ENCODE data around the gene CCDC182. TPM values are rescaled to one million over a fixed set of nuclear protein-coding genes. Genes with fewer than 3 reads are reported as not detected.

Gene CCDC182
- total and polyA plus RNA-seq, 9 of the 15 experiments (the other 6 are each of a cell fraction or from before 2014, with no cell fraction given), result not detected

GRCh38 chr17:57697891-57698711, 47.0 kb downstream of the CCDC182 start (continued):
- 0 out of 2 replicates have a peak, but pooled peaks have one; percentile 34 for TF ChIP-seq ZNF263 (CRISPR knock-in tag; IDR thresholded peaks at IDR 0.05; ENCODE audit: borderline replicate concordance)
- TF ChIP-seq L3MBTL2 (IDR thresholded peaks at IDR 0.05), result no peak

- FAIRE-seq (no peak), ATAC-seq (no peak), DNase-seq (ENCODE audit: extremely low read depth in 1 of 4, low spot score in 3 of 4) (no peak)
- Histone ChIP-seq H3K4me1 (replicated peaks in 1 of 2; ENCODE audit: control insufficient read depth in 2 of 2, insufficient read depth in 2 of 2, low read length in 2 of 2) (no peaks in the 10 kb centered on the region; a peak in 2 of 5 replicates), H3K36me3 (ENCODE audit: control insufficient read depth, insufficient read depth, low read length) (no peaks in the 10 kb centered on the region), H3K9me3 (replicated peaks; ENCODE audit: control insufficient read depth, insufficient read depth, low read depth, low read length) (no peaks in the 10 kb centered on the region), H3K9ac (ENCODE audit: insufficient read depth in 1 of 2, low read depth in 2 of 2, low read length in 2 of 2) (no peak overlapping the region), H3K27me3 (ENCODE audit: control insufficient read depth in 2 of 2, insufficient read depth in 2 of 2, low read length in 2 of 2) (peaks cover 7 to 40% of the 10 kb centered on the region in 2 experiments; a peak in 4 of 5 replicates), H4K20me1 (replicated peaks; ENCODE audit: control insufficient read depth, insufficient read depth, low read length) (no peaks in the 10 kb centered on the region), H2AFZ (ENCODE audit: low read depth, low read length) (no peak overlapping the region), H3K9me1 (ENCODE audit: control insufficient read depth, insufficient read depth, low read length) (no peaks in the 10 kb centered on the region), H3K4me3 (no peak overlapping the region), H3K79me2 (ENCODE audit: control insufficient read depth, insufficient read depth, low read length) (no peaks in the 10 kb centered on the region), H3K4me2 (ENCODE audit: insufficient read depth, low read length) (no peak overlapping the region), H3K27ac (ENCODE audit: extremely low read depth, low read depth, low read length) (no peak overlapping the region)
- WGBS (ENCODE audit: insufficient coverage, low coverage, missing lambda C conversion rate), result 7% methylated on average over 7 of the region's 7 CpGs
- CTCF ChIA-PET (ENCODE audit: low intra/inter-chr PET ratio), result no interaction called here
- no TSS peak for BruUV-seq (replicated peaks)
- POLR2A ChIA-PET, result no interaction called here
- in situ Hi-C loops (cut with MboI) (no loop called here), intact Hi-C loops (cut with micrococcal nuclease) (no loop called here)
- 0 out of 2 replicates have a peak, but pooled peaks have one; percentile 18 for TF ChIP-seq EGR1 (conservative IDR thresholded peaks at IDR 0.05)
- no peak for TF ChIP-seq MYNN (IDR thresholded peaks at IDR 0.05)
- no peak for TF ChIP-seq MYNN (CRISPR knock-in tag; IDR thresholded peaks at IDR 0.05)
- no peak for TF ChIP-seq RAD21 (CRISPR knock-in tag; conservative IDR thresholded peaks at IDR 0.05 in 1 of 2, IDR thresholded peaks at IDR 0.05 in 1 of 2)
- no peak for TF ChIP-seq POLR2A (conservative IDR thresholded peaks at IDR 0.05)
Observed at GRCh38 chr17:57697197-57697596, 47.9 kb downstream of the CCDC182 start.
